ENCODE results near the gene ANXA6. TPM values are rescaled to one million over a fixed set of nuclear protein-coding genes. Genes with fewer than 3 reads are reported as not detected.

ANXA6 gene
- total RNA-seq, 4 donors from 2014 or later, result 8.6 to 80.3 (median 24.9) TPM

DNA sequence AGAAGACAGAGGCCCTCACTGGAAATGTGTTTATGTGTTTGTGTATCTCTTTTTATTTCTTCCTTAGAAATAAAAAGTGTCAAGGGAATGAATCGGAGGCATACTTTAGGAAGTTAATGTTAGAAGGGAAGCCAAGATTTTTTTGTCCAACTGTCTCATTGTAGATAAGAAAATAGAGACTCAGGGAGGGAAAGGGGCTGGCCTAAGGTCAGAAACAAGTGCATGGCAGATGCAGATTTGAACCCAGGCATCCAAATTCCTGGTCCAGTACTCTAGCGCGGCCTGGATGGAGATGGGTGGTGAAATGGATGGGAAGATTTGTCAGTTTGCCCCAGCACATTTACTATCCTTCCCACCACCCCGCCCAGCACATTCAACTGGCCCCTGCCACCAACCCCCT lies 56.9 kb downstream of the ANXA6 start:
- H3K4me1 ChIP-seq, result peaks cover 0 to 34% (median 21%) of the 10 kb centered on the region in 3 donors
- intact Hi-C loops (cut with DNase I), result no loop called here
- no peak overlapping the region for H3K4me3 ChIP-seq
- no peaks in the 10 kb centered on the region for H3K9me3 ChIP-seq
- H3K27me3 ChIP-seq, result no peaks in the 10 kb centered on the region
- TF ChIP-seq POLR2A (IDR thresholded peaks at IDR 0.05), result no peak
- no peak for TF ChIP-seq CTCF (IDR thresholded peaks at IDR 0.05)
- H3K27ac ChIP-seq, result no peak overlapping the region
- WGBS, 2 donors, result 81 to 91% methylated on average over 4 of the region's 4 CpGs
- DNase-seq, result no peak
- peaks cover 0 to 36% (median 0%) of the 10 kb centered on the region in 3 donors for H3K36me3 ChIP-seq

DNA sequence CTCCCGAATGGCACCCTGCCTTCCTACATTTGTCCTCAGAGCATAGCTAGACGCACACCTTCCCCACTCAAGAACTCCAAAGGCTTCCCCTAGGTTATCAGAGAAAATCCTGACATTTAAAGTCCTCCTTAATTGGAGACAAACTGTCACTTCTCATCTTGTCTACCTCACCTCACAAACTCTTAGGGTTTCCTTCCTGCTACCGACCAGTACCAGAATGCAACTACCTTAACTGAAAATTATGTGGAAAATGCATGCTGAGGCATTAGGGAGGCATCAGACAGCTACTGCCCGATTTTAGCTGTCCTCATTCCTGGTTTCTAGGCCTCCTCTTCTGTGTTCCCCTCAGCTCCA lies 58.8 kb downstream of the ANXA6 start:
- Histone ChIP-seq H3K27me3 (no peaks in the 10 kb centered on the region), H3K9me3 (no peaks in the 10 kb centered on the region), H3K4me3 (no peak overlapping the region), H3K36me3 (peaks cover 0 to 26% (median 0%) of the 10 kb centered on the region in 3 donors), H3K27ac (no peak overlapping the region), H3K4me1 (peaks cover 11 to 42% (median 32%) of the 10 kb centered on the region in 3 donors)
- 61 to 64% methylated on average over 4 of the region's 4 CpGs for WGBS, 2 donors
- intact Hi-C loops (cut with DNase I), result no loop called here
- no peak for TF ChIP-seq POLR2A (IDR thresholded peaks at IDR 0.05)
- no peak for TF ChIP-seq CTCF (IDR thresholded peaks at IDR 0.05)
- no peak for DNase-seq

- intact Hi-C loops (cut with DNase I), result no loop called here
- Histone ChIP-seq H3K4me1 (peaks cover 18 to 48% (median 38%) of the 10 kb centered on the region in 3 donors), H3K9me3 (no peaks in the 10 kb centered on the region), H3K4me3 (no peak overlapping the region), H3K27ac (no peak overlapping the region), H3K36me3 (peaks cover 0 to 23% (median 0%) of the 10 kb centered on the region in 3 donors), H3K27me3 (no peaks in the 10 kb centered on the region)
- DNase-seq, result no peak
- TF ChIP-seq CTCF (IDR thresholded peaks at IDR 0.05), result no peak
- no peak for TF ChIP-seq POLR2A (IDR thresholded peaks at IDR 0.05)
- 51 to 72% methylated on average over 11 of the region's 16 CpGs for WGBS, 2 donors
Measured at GRCh38 chr5:151097820-151098767, 59.5 kb downstream of the ANXA6 start.

GRCh38 chr5:151097061-151097460 lies 60.5 kb downstream of the ANXA6 start:
- Histone ChIP-seq H3K27me3 (no peaks in the 10 kb centered on the region), H3K4me3 (no peak overlapping the region), H3K36me3 (peaks cover 0 to 22% (median 0%) of the 10 kb centered on the region in 3 donors), H3K27ac (peak overlapping the region in 3 of 4 donors; percentile 18 to 33 (median 20)), H3K4me1 (peaks cover 18 to 54% (median 44%) of the 10 kb centered on the region in 3 donors), H3K9me3 (no peaks in the 10 kb centered on the region)
- intact Hi-C loops (cut with DNase I), result no loop called here
- TF ChIP-seq CTCF (IDR thresholded peaks at IDR 0.05), result no peak
- TF ChIP-seq POLR2A (IDR thresholded peaks at IDR 0.05), result no peak
- DNase-seq, result no peak
- WGBS, 2 donors, result 66 to 89% methylated on average over 5 to 6 of the region's 6 CpGs

DNA sequence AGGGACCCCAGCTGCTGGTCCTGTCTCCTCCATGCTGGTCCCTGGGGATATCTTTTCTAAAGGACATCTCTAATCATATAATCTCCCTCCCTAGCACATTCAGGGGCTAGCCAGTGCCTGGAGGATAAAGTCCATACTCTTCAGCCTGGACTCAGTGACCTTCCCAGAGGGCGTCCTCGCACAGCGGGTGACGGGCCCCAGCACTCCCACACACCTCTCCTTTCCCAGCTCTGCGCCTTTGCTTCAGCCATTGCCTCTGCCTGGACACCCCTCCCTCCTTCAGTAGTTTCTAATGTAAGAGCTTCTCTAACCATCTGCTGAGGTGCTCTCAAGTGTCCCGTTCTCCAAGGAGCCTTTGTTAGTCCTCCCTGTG lies 61.6 kb downstream of the ANXA6 start:
- Histone ChIP-seq H3K4me1 (peaks cover 18 to 54% (median 44%) of the 10 kb centered on the region in 3 donors), H3K27ac (peak overlapping the region; percentile 3 to 83 (median 73)), H3K27me3 (no peaks in the 10 kb centered on the region), H3K4me3 (no peak overlapping the region), H3K9me3 (no peaks in the 10 kb centered on the region), H3K36me3 (peaks cover 0 to 12% (median 0%) of the 10 kb centered on the region in 3 donors)
- 93 to 94% methylated on average over 6 of the region's 6 CpGs for WGBS, 2 donors
- TF ChIP-seq POLR2A (IDR thresholded peaks at IDR 0.05) (no peak), CTCF (IDR thresholded peaks at IDR 0.05) (no peak)
- intact Hi-C loops (cut with DNase I), result no loop called here
- no peak for DNase-seq

All from esophagus squamous epithelium (tissue), 5 donors.